K562 (cell line): ENCODE data around the gene CCL3. TPM values are rescaled to one million over a fixed set of nuclear protein-coding genes. Genes with fewer than 3 reads are reported as not detected.

ENCODE experiments used
- DDX20 ChIP-seq: fragments of 450-650 bp; IDR thresholded peaks from 2 replicates; pipeline ENCODE4 v1.6.1; 2016; ENCODE audit warnings: missing genetic modification characterization, low read depth, mild to moderate bottlenecking, missing compliant biosample characterization, moderate library complexity
- EGR1 ChIP-seq: fragments of 450-650 bp; conservative IDR thresholded peaks from 2 replicates; pipeline ENCODE4 v1.6.1; 2017; ENCODE audit warnings: mild to moderate bottlenecking
- KDM4B ChIP-seq, 2 experiments: fragments of 450-650 bp in 1 of 2; sonication (generic) in 1 of 2; IDR thresholded peaks; 2 replicates each; pipeline ENCODE4 v1.6.1; 2016 to 2017; ENCODE audit warnings: borderline replicate concordance in 2 of 2, antibody characterized with exemption in 1 of 2, low read depth in 1 of 2, mild to moderate bottlenecking in 1 of 2
- MAZ ChIP-seq, 2 experiments: fragments of 450-650 bp in 1 of 2; sonication (generic) in 1 of 2; formaldehyde crosslinking; IDR thresholded peaks in 1 of 2; conservative IDR thresholded peaks in 1 of 2; 2 replicates each; pipeline versions ENCODE4 v1.4.0 to v1.5.0; 2020; ENCODE audit warnings: mild to moderate bottlenecking in 1 of 2, missing genetic modification reagents in 1 of 2
- POU5F1 ChIP-seq: fragments of 150-350 bp; IDR thresholded peaks from 2 replicates; pipeline ENCODE4 v1.6.1; 2014; ENCODE audit warnings: borderline replicate concordance, low read length, low read depth, mild to moderate bottlenecking; ENCODE audit not compliant: partially characterized antibody
- ZNF140 ChIP-seq: fragments of 250-450 bp; sonication (Bioruptor Pico); IDR thresholded peaks from 2 replicates; pipeline ENCODE4 v1.8.0; 2021; ENCODE audit warnings: moderate library complexity, mild to moderate bottlenecking, inconsistent platforms
- ZNF436 ChIP-seq: fragments of 250-450, 450-650 bp; sonication (Bioruptor Pico); formaldehyde crosslinking; IDR thresholded peaks from 2 replicates; pipeline ENCODE4 v1.7.0; 2020; ENCODE audit warnings: mild to moderate bottlenecking
- ZNF764 ChIP-seq: fragments of 250-450 bp; sonication (Bioruptor Pico); IDR thresholded peaks from 2 replicates; pipeline ENCODE4 v1.4.0; 2020; ENCODE audit warnings: low read depth, mild to moderate bottlenecking, moderate library complexity
- polyA plus RNA-seq, 8 experiments: library from polyadenylated mRNA; depleted of rRNA in 4 of 8; stranded (reverse) in 5 of 8; unstranded in 3 of 8; fragments of >200 nt; fragmentation: Nextera tagmentation in 2 of 8; fragmentation: Illumina TruSeq in 1 of 8; extraction: Ambion mirVana in 2 of 8; extraction: Trizol in 1 of 8; gene quantifications; 2 replicates each; pipeline versions ENCODE4 v1.2.1 to v1.2.3, GENCODE V29; 2011 to 2014; ENCODE audit warnings: inconsistent platforms in 1 of 8, missing spikeins in 1 of 8
- total RNA-seq, 7 experiments: library from RNA; depleted of rRNA in 6 of 7; stranded (reverse); fragments of >200 nt in 6 of 7; fragmentation: Illumina TruSeq in 2 of 7; extraction: Trizol in 2 of 7; gene quantifications; 2 replicates each; pipeline versions ENCODE4 v1.2.1 to v1.2.3, GENCODE V29; 2011 to 2021; ENCODE audit warnings: low replicate concordance in 1 of 7
- TF ChIP-seq, protein P1 (sequence below): sonication (generic); formaldehyde crosslinking; IDR thresholded peaks from 2 replicates; pipeline ENCODE4 v1.8.0; 2023; ENCODE audit warnings: mild to moderate bottlenecking, missing genetic modification reagents
- TF ChIP-seq, protein P2 (sequence below): fragments of 250-450 bp; sonication (Bioruptor Pico); IDR thresholded peaks from 2 replicates; pipeline ENCODE4 v1.4.0; 2020; ENCODE audit warnings: mild to moderate bottlenecking, moderate library complexity

CCL3 gene
- total and polyA plus RNA-seq, 9 of the 15 experiments (the other 6 are each of a cell fraction or from before 2014, with no cell fraction given), result 0.58 TPM; not detected in 8

DNA sequence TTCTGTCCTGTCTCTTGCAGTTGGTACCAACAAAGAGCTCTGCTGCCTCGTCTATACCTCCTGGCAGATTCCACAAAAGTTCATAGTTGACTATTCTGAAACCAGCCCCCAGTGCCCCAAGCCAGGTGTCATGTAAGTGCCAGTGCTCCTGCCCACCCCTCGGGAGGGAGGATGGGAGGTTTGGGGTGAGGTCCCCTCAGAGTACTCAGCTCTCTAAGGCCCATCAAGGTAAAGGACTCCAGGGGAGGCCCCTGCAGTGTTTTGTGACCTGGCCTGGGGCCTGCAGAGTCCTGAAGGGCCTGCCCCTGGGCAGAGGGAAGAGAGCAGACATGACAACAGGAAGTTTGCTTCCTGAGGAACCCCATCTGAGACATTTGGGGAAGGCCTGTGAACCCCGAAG, 19.5 kb downstream of the CCL3 start (continued):
- TF ChIP-seq, protein P1, sequence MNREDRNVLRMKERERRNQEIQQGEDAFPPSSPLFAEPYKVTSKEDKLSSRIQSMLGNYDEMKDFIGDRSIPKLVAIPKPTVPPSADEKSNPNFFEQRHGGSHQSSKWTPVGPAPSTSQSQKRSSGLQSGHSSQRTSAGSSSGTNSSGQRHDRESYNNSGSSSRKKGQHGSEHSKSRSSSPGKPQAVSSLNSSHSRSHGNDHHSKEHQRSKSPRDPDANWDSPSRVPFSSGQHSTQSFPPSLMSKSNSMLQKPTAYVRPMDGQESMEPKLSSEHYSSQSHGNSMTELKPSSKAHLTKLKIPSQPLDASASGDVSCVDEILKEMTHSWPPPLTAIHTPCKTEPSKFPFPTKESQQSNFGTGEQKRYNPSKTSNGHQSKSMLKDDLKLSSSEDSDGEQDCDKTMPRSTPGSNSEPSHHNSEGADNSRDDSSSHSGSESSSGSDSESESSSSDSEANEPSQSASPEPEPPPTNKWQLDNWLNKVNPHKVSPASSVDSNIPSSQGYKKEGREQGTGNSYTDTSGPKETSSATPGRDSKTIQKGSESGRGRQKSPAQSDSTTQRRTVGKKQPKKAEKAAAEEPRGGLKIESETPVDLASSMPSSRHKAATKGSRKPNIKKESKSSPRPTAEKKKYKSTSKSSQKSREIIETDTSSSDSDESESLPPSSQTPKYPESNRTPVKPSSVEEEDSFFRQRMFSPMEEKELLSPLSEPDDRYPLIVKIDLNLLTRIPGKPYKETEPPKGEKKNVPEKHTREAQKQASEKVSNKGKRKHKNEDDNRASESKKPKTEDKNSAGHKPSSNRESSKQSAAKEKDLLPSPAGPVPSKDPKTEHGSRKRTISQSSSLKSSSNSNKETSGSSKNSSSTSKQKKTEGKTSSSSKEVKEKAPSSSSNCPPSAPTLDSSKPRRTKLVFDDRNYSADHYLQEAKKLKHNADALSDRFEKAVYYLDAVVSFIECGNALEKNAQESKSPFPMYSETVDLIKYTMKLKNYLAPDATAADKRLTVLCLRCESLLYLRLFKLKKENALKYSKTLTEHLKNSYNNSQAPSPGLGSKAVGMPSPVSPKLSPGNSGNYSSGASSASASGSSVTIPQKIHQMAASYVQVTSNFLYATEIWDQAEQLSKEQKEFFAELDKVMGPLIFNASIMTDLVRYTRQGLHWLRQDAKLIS (CRISPR knock-in tag), result no peak
- TF ChIP-seq, protein P2, sequence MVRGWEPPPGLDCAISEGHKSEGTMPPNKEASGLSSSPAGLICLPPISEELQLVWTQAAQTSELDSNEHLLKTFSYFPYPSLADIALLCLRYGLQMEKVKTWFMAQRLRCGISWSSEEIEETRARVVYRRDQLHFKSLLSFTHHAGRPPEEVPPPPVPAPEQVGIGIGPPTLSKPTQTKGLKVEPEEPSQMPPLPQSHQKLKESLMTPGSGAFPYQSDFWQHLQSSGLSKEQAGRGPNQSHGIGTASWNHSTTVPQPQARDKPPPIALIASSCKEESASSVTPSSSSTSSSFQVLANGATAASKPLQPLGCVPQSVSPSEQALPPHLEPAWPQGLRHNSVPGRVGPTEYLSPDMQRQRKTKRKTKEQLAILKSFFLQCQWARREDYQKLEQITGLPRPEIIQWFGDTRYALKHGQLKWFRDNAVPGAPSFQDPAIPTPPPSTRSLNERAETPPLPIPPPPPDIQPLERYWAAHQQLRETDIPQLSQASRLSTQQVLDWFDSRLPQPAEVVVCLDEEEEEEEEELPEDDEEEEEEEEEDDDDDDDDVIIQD (CRISPR knock-in tag), result no peak
- no peak for TF ChIP-seq ZNF764
- no peak for TF ChIP-seq KDM4B (IDR thresholded peaks at IDR 0.05; ENCODE audit: borderline replicate concordance in 2 of 2, low read depth in 1 of 2)
- TF ChIP-seq ZNF140 (CRISPR knock-in tag), result no peak
- TF ChIP-seq ZNF436 (CRISPR knock-in tag), result no peak
- TF ChIP-seq EGR1, result no peak
- TF ChIP-seq DDX20 (tag), result no peak
- no peak for TF ChIP-seq POU5F1
- no peak for TF ChIP-seq MAZ (CRISPR knock-in tag; conservative IDR thresholded peaks at IDR 0.05 in 1 of 2, IDR thresholded peaks at IDR 0.05 in 1 of 2)
